Natural killer cell (primary cell): ENCODE measurements around the gene ADGRV1. TPM values are rescaled to one million over a fixed set of nuclear protein-coding genes. Genes with fewer than 3 reads are reported as not detected.

ENCODE experiments used
- ATAC-seq, 3 donors: fragments of 150-1000 bp in 2 of 3; fragments of 200-7000 bp in 1 of 3; cut with Tn5 transposase; 1 replicate in 1 of 3; 2 replicates in 2 of 3; pipeline ENCODE4 v1.10.0; 2021; ENCODE audit warnings: mild to moderate bottlenecking in 2 of 3, moderate library complexity in 2 of 3
- DNase-seq, 2 donors: peaks; one replicate each; pipeline versions ENCODE4 v3.0.0 to v3.0.0-alpha.2; 2013 to 2021; ENCODE audit warnings: mixed read lengths in 1 of 2
- H3K27ac ChIP-seq: one replicate; pipeline ENCODE4 v1.5.1; 2013; ENCODE audit warnings: mild to moderate bottlenecking, low read length
- H3K27me3 ChIP-seq: one replicate; pipeline ENCODE4 v1.6.1; 2013; ENCODE audit warnings: low read length; ENCODE audit not compliant: control insufficient read depth, insufficient read depth
- H3K36me3 ChIP-seq: one replicate; pipeline ENCODE4 v1.6.1; 2013; ENCODE audit warnings: low read length; ENCODE audit not compliant: control insufficient read depth, insufficient read depth
- H3K4me1 ChIP-seq: one replicate; pipeline ENCODE4 v1.6.1; 2013; ENCODE audit warnings: low read length; ENCODE audit not compliant: control insufficient read depth, insufficient read depth
- H3K4me3 ChIP-seq: one replicate; pipeline ENCODE4 v1.5.1; 2013; ENCODE audit warnings: low read length
- H3K9me3 ChIP-seq: one replicate; pipeline ENCODE4 v1.6.1; 2013; ENCODE audit warnings: low read length; ENCODE audit not compliant: control insufficient read depth, insufficient read depth
- H3K27ac Mint-ChIP-seq, 2 donors: one replicate each; pipeline ENCODE4 v1.8.0; 2022; ENCODE audit warnings: mild to moderate bottlenecking in 2 of 2, mixed read lengths in 2 of 2, moderate library complexity in 1 of 2
- H3K27me3 Mint-ChIP-seq, 2 donors: one replicate each; pipeline ENCODE4 v1.8.0; 2022; ENCODE audit warnings: low read depth in 2 of 2, mixed read lengths in 2 of 2
- H3K36me3 Mint-ChIP-seq: one replicate; pipeline ENCODE4 v1.8.0; 2022; ENCODE audit warnings: mixed read lengths
- H3K4me1 Mint-ChIP-seq, 2 donors: one replicate each; pipeline ENCODE4 v1.8.0; 2022; ENCODE audit warnings: mixed read lengths in 2 of 2
- H3K4me3 Mint-ChIP-seq: one replicate; pipeline ENCODE4 v1.8.0; 2022; ENCODE audit warnings: mild to moderate bottlenecking, moderate library complexity, mixed read lengths
- H3K9me3 Mint-ChIP-seq, 2 donors: one replicate each; pipeline ENCODE4 v1.8.0; 2022; ENCODE audit warnings: mixed read lengths in 2 of 2
- CTCF ChIP-seq: fragments of 200-600 bp; IDR thresholded peaks from one replicate; pipeline ENCODE4 v1.8.0; 2022; ENCODE audit warnings: antibody characterized with exemption
- WGBS: methylation state at CpG from one replicate; pipeline ENCODE4 v1.1.7; 2013; ENCODE audit warnings: missing lambda C conversion rate; ENCODE audit not compliant: insufficient coverage; 5-methylcytosine and 5-hydroxymethylcytosine counted together
- intact Hi-C: fragments of 100-400 bp; cut with micrococcal nuclease; formaldehyde crosslinking; loops from one replicate; pipeline ENCODE4 v1.14.2; 2022
- total RNA-seq, 4 donors: library from RNA; stranded (reverse); fragments of 120-200 nt in 1 of 4; gene quantifications; one replicate each; pipeline versions ENCODE4 v1.2.3 to v1.2.4, GENCODE V29; 2013 to 2022

Gene ADGRV1
- total RNA-seq, 3 donors from 2014 or later (not counting 1 experiment from before 2014, with no cell fraction given) = 0.50 to 0.71 TPM; not detected in 1

DNA sequence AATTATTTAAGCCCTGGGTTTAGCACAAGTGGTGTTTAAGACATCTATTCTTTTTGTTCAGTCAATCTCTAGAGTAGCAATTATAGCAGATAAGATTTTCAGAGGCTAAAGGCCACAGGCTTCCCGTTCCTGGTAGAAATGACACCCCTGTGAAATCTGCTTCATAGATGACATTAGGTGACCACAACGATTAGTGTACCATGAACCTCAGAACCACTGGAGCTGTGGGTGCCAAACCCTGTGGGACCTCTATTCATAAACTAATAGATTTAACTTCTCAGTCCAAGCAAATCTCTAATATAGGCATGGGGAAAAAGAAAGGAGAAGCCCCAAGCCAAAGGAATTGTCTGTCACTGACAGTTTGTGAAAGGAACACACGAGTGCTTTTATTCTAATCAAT, 617.1 kb downstream of the ADGRV1 start:
- intact Hi-C loops = no loop called here
- no peak overlapping the region for H3K4me3 Mint-ChIP-seq
- peaks cover 6 to 23% of the 10 kb centered on the region in 2 donors for H3K4me1 Mint-ChIP-seq
- H3K36me3 Mint-ChIP-seq = no peaks in the 10 kb centered on the region
- H3K27me3 Mint-ChIP-seq = no peaks in the 10 kb centered on the region
- Histone ChIP-seq H3K9me3 (no peaks in the 10 kb centered on the region), H3K36me3 (no peaks in the 10 kb centered on the region), H3K4me1 (no peaks in the 10 kb centered on the region), H3K4me3 (no peak overlapping the region), H3K27me3 (no peaks in the 10 kb centered on the region), H3K27ac (no peak overlapping the region)
- H3K27ac Mint-ChIP-seq = no peak overlapping the region
- WGBS = 53% methylated on average over 3 of the region's 3 CpGs
- no peak for TF ChIP-seq CTCF
- no peaks in the 10 kb centered on the region for H3K9me3 Mint-ChIP-seq
- peak in 2 of 3 donors; percentile 38 to 81 for ATAC-seq
- no peak for DNase-seq

GRCh38 chr5:91176288-91177016, 617.9 kb downstream of the ADGRV1 start:
- Histone ChIP-seq H3K4me1 (no peaks in the 10 kb centered on the region), H3K27ac (no peak overlapping the region), H3K9me3 (no peaks in the 10 kb centered on the region), H3K27me3 (no peaks in the 10 kb centered on the region), H3K4me3 (no peak overlapping the region), H3K36me3 (no peaks in the 10 kb centered on the region)
- ATAC-seq (no peak), DNase-seq (no peak)
- 44% methylated on average over 4 of the region's 6 CpGs for WGBS
- intact Hi-C loops = no loop called here
- TF ChIP-seq CTCF = no peak
- H3K9me3 Mint-ChIP-seq = no peaks in the 10 kb centered on the region
- H3K4me1 Mint-ChIP-seq = peaks cover 6 to 23% of the 10 kb centered on the region in 2 donors
- H3K27me3 Mint-ChIP-seq = no peaks in the 10 kb centered on the region
- no peak overlapping the region for H3K4me3 Mint-ChIP-seq
- no peaks in the 10 kb centered on the region for H3K36me3 Mint-ChIP-seq
- no peak overlapping the region for H3K27ac Mint-ChIP-seq

GRCh38 chr5:91177085-91177484, 618.5 kb downstream of the ADGRV1 start:
- Histone ChIP-seq H3K4me1 (no peaks in the 10 kb centered on the region), H3K4me3 (no peak overlapping the region), H3K27ac (no peak overlapping the region), H3K36me3 (no peaks in the 10 kb centered on the region), H3K27me3 (no peaks in the 10 kb centered on the region), H3K9me3 (no peaks in the 10 kb centered on the region)
- ATAC-seq = no peak
- no peak for DNase-seq
- WGBS = 92% methylated on average over 4 of the region's 5 CpGs
- Mint-ChIP-seq H3K27ac (no peak overlapping the region), H3K36me3 (no peaks in the 10 kb centered on the region), H3K9me3 (no peaks in the 10 kb centered on the region), H3K27me3 (no peaks in the 10 kb centered on the region), H3K4me1 (peaks cover 6 to 23% of the 10 kb centered on the region in 2 donors), H3K4me3 (no peak overlapping the region)
- TF ChIP-seq CTCF = no peak
- intact Hi-C loops = no loop called here

- no peak for TF ChIP-seq CTCF
- no peaks in the 10 kb centered on the region for H3K36me3 Mint-ChIP-seq
- Histone ChIP-seq H3K4me3 (no peak overlapping the region), H3K27ac (no peak overlapping the region), H3K4me1 (no peaks in the 10 kb centered on the region), H3K27me3 (no peaks in the 10 kb centered on the region), H3K9me3 (no peaks in the 10 kb centered on the region), H3K36me3 (no peaks in the 10 kb centered on the region)
- H3K4me1 Mint-ChIP-seq = peaks cover 8 to 23% of the 10 kb centered on the region in 2 donors
- H3K4me3 Mint-ChIP-seq = no peak overlapping the region
- 70% methylated on average over 3 of the region's 3 CpGs for WGBS
- H3K9me3 Mint-ChIP-seq = no peaks in the 10 kb centered on the region
- DNase-seq = no peak
- H3K27me3 Mint-ChIP-seq = no peaks in the 10 kb centered on the region
- no peak overlapping the region for H3K27ac Mint-ChIP-seq
- no peak for ATAC-seq
- intact Hi-C loops = no loop called here
Observed at GRCh38 chr5:91177639-91178038, 619.0 kb downstream of the ADGRV1 start.
